PC-3 (cell line): ENCODE measurements around the gene HMGCLL1. TPM values are rescaled to one million over a fixed set of nuclear protein-coding genes. Genes with fewer than 3 reads are reported as not detected.
A peak's percentile ranks its signal among the peaks of the same experiment; 100 is the strongest.

ENCODE experiments used
- ATAC-seq: fragments of 200-7000 bp; cut with Tn5 transposase; 2 replicates; pipeline ENCODE4 v1.9.1; 2020; ENCODE audit warnings: mild to moderate bottlenecking, moderate library complexity
- BruUV-seq: library from RNA; stranded (reverse); fragments of 400-500 nt; replicated peaks from 2 replicates; lab custom pipeline; 2021; lab: Mats Ljungman, UMichigan
- CTCF ChIA-PET: fragments of 300-600 bp; sonication (Branson Sonifier 250); formaldehyde crosslinking; loops from one replicate; lab custom pipeline; 2022; ENCODE audit warnings: antibody characterized with exemption; lab: Charles Lee
- POLR2A ChIA-PET: fragments of 300-600 bp; sonication (Branson Sonifier 250); formaldehyde crosslinking; loops from one replicate; lab custom pipeline; 2022; ENCODE audit warnings: antibody characterized with exemption; ENCODE audit not compliant: unreplicated experiment; lab: Charles Lee
- DNase-seq: peaks from one replicate; pipeline ENCODE4 v3.0.0-alpha.2; 2015
- H2AFZ ChIP-seq: fragments of 300-600 bp; sonication (generic); 2 replicates; pipeline ENCODE4 v1.6.0; 2016; ENCODE audit warnings: antibody characterized with exemption, low read length
- H3F3A ChIP-seq: fragments of 300-600 bp; sonication (generic); one replicate; pipeline ENCODE4 v1.6.0; 2017; ENCODE audit warnings: antibody characterized with exemption, low read length, control low read depth, mild to moderate bottlenecking; ENCODE audit not compliant: unreplicated experiment
- H3K27ac ChIP-seq: fragments of 300-600 bp; sonication (generic); 2 replicates; pipeline ENCODE4 v1.5.1; 2016; ENCODE audit warnings: mild to moderate bottlenecking, low read length
- H3K27me3 ChIP-seq: fragments of 300-600 bp; sonication (generic); 2 replicates; pipeline ENCODE4 v1.6.1; 2016; ENCODE audit warnings: low read length, mixed read lengths
- H3K36me3 ChIP-seq: fragments of 300-600 bp; sonication (generic); 2 replicates; pipeline ENCODE4 v1.6.1; 2016; ENCODE audit warnings: low read depth, mixed run types, low read length, mixed read lengths
- H3K4me1 ChIP-seq: fragments of 300-600 bp; sonication (generic); 2 replicates; pipeline ENCODE4 v1.5.1; 2016; ENCODE audit warnings: low read length; ENCODE audit not compliant: insufficient read depth
- H3K4me2 ChIP-seq: fragments of 300-600 bp; sonication (generic); 2 replicates; pipeline ENCODE4 v1.6.0; 2016; ENCODE audit warnings: low read length
- H3K4me3 ChIP-seq: fragments of 300-600 bp; sonication (generic); 2 replicates; pipeline ENCODE4 v1.5.1; 2016; ENCODE audit warnings: mild to moderate bottlenecking, low read length, mixed read lengths
- H3K79me2 ChIP-seq: fragments of 300-600 bp; sonication (generic); 2 replicates; pipeline ENCODE4 v1.6.1; 2017; ENCODE audit warnings: low read length, mixed read lengths
- H3K9ac ChIP-seq: fragments of 300-600 bp; sonication (generic); 2 replicates; pipeline ENCODE4 v1.6.0; 2016; ENCODE audit warnings: mild to moderate bottlenecking, low read length
- H3K9me2 ChIP-seq: fragments of 300-600 bp; sonication (generic); replicated peaks from 2 replicates; pipeline ENCODE4 v1.6.1; 2016; ENCODE audit warnings: mixed run types, low read length, mixed read lengths
- H3K9me3 ChIP-seq: fragments of 300-600 bp; sonication (generic); 2 replicates; pipeline ENCODE4 v1.6.1; 2016; ENCODE audit warnings: low read length, mixed read lengths
- H4K20me1 ChIP-seq: fragments of 300-600 bp; sonication (generic); 2 replicates; pipeline ENCODE4 v1.6.1; 2016; ENCODE audit warnings: low read length, mixed read lengths
- CTCF ChIP-seq: fragments of 300-600 bp; sonication (generic); conservative IDR thresholded peaks from 2 replicates; pipeline ENCODE4 v1.5.1; 2017; ENCODE audit warnings: antibody characterized with exemption, low read depth, mild to moderate bottlenecking, low read length
- EZH2 ChIP-seq: fragments of 300-600 bp; sonication (generic); IDR thresholded peaks from one replicate; pipeline ENCODE4 v1.6.1; 2017; ENCODE audit warnings: antibody characterized with exemption, mild to moderate bottlenecking, low read length; ENCODE audit not compliant: unreplicated experiment
- EZH2phosphoT487 ChIP-seq: fragments of 300-600 bp; sonication (generic); IDR thresholded peaks from 2 replicates; pipeline ENCODE4 v1.6.1; 2018; ENCODE audit warnings: mild to moderate bottlenecking, antibody characterized with exemption, low read length, borderline replicate concordance
- intact Hi-C: fragments of 100-400 bp; cut with micrococcal nuclease; formaldehyde crosslinking; loops from 2 replicates; pipeline ENCODE4 v1.9.0; 2023
- total RNA-seq: library from RNA; depleted of rRNA; stranded (reverse); fragments of >200 nt; gene quantifications from 2 replicates; pipeline ENCODE4 v1.2.3, GENCODE V29; 2014

The HMGCLL1 gene
- total RNA-seq, 1 experiment from 2014 or later: not detected

DNA sequence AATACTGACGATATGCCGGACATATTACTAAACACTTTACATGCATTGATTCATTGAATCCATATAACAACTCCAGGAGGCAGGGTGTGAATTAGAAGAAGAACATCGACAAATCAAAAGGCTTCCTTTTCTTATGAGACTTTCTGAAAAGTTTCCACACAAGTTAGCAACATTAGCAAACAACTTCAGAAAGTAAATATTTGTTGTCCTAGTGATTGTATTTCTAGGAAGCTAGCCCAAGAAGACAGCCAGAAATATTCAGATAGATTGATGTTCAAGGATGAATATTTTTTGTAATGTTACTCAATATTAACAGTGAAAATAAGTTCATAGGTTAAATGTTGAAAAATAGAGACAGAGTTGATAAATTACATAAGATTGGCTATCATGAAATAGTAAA, 131.1 kb downstream of the HMGCLL1 start:
- TF ChIP-seq EZH2 (no peak), EZH2phosphoT487 (no peak), CTCF (no peak)
- CTCF ChIA-PET: no interaction called here
- POLR2A ChIA-PET: no interaction called here

DNA sequence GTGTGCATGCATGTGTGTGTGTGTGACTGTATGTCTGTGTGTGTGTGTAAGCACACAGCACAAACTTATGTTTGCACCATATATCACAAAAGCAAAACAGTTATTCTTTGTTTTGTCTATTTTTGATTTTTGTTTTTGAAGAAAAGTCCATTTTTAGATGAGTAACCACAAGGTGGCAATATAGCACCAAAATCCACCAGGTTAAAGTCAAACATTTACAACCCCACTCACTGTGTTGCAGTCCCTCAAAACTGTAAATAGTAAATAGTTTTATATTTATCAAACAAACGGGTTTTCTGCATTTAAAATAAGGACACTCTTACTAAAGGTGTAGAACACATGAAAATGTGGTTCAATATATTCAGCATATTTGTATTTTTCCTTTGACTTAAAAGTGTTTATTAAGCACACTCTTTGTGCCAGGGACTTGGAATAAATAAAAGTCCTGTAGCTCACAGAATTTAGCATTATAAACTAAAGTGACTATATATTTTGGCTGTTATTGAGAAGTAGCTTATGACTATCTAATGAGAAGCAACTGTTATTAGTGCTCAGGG, 133.3 kb downstream of the HMGCLL1 start:
- Histone ChIP-seq H3K4me3 (no peak overlapping the region), H3K36me3 (no peaks in the 10 kb centered on the region), H3K9me2 (no peaks in the 10 kb centered on the region), H3K4me1 (no peaks in the 10 kb centered on the region), H3F3A (no peaks in the 10 kb centered on the region), H3K79me2 (no peaks in the 10 kb centered on the region), H3K9me3 (no peaks in the 10 kb centered on the region), H3K9ac (no peak overlapping the region), H3K4me2 (no peak overlapping the region), H2AFZ (no peak overlapping the region), H3K27me3 (peaks cover 9% of the 10 kb centered on the region), H3K27ac (no peak overlapping the region), H4K20me1 (no peaks in the 10 kb centered on the region)
- ATAC-seq: no peak
- BruUV-seq: no TSS peak
- intact Hi-C loops: loop anchor here (1.0 to 10.0 kb wide), 5 partner anchors 82 to 849 kb away; no protein-coding TSS in a partner anchor
- DNase-seq: peak; percentile 58
- CTCF ChIA-PET: interaction anchor here (1.2 to 1.4 kb wide), 3 partner anchors 169 to 496 kb away, joined by 3 to 9 read pairs (median 4); no protein-coding TSS in a partner anchor
- POLR2A ChIA-PET: no interaction called here
- TF ChIP-seq CTCF: peak; percentile 80
- TF ChIP-seq EZH2phosphoT487: no peak

More for the DNA sequence above, 131.1 kb downstream of the HMGCLL1 start:
- no peak overlapping the region for H3K4me2 ChIP-seq
- no peak overlapping the region for H2AFZ ChIP-seq
- no peak overlapping the region for H3K4me3 ChIP-seq
- H3F3A ChIP-seq: no peaks in the 10 kb centered on the region
- no peaks in the 10 kb centered on the region for H3K79me2 ChIP-seq
- H3K27me3 ChIP-seq: no peaks in the 10 kb centered on the region
- no peaks in the 10 kb centered on the region for H4K20me1 ChIP-seq
- H3K9ac ChIP-seq: no peak overlapping the region
- H3K36me3 ChIP-seq: no peaks in the 10 kb centered on the region
- H3K9me3 ChIP-seq: no peaks in the 10 kb centered on the region
- no peaks in the 10 kb centered on the region for H3K4me1 ChIP-seq
- ATAC-seq (no peak), DNase-seq (no peak)
- intact Hi-C loops: loop anchor here (5.0 to 10.0 kb wide), 3 partner anchors 79 to 847 kb away; no protein-coding TSS in a partner anchor
- no peaks in the 10 kb centered on the region for H3K9me2 ChIP-seq
- no TSS peak for BruUV-seq
- no peak overlapping the region for H3K27ac ChIP-seq

GRCh38 chr6:55443238-55444134, 135.5 kb downstream of the HMGCLL1 start:
- Histone ChIP-seq H3K4me1 (no peaks in the 10 kb centered on the region), H3K9ac (no peak overlapping the region), H3K9me2 (no peaks in the 10 kb centered on the region), H4K20me1 (no peaks in the 10 kb centered on the region), H3K9me3 (no peaks in the 10 kb centered on the region), H3F3A (no peaks in the 10 kb centered on the region), H3K79me2 (no peaks in the 10 kb centered on the region), H3K27me3 (peaks cover 29% of the 10 kb centered on the region), H3K4me3 (no peak overlapping the region), H2AFZ (no peak overlapping the region), H3K36me3 (no peaks in the 10 kb centered on the region), H3K4me2 (no peak overlapping the region), H3K27ac (no peak overlapping the region)
- BruUV-seq: no TSS peak
- ChIA-PET CTCF (no interaction called here), POLR2A (no interaction called here)
- TF ChIP-seq CTCF (no peak), EZH2phosphoT487 (no peak), EZH2 (no peak)
- ATAC-seq (no peak), DNase-seq (no peak)
- intact Hi-C loops: loop anchor here (10.0 kb wide), 1 partner anchor 851 kb away; no protein-coding TSS in a partner anchor
